ENCODE measurements around the gene CLDN19. TPM values are rescaled to one million over a fixed set of nuclear protein-coding genes. Genes with fewer than 3 reads are reported as not detected.

Gene CLDN19
- total and polyA plus RNA-seq, 9 of the 15 experiments (the other 6 are each of a cell fraction or from before 2014, with no cell fraction given): not detected

- TF ChIP-seq TRIM25 (IDR thresholded peaks at IDR 0.05; ENCODE audit: borderline replicate concordance) (no peak), ZNF121 (CRISPR knock-in tag; conservative IDR thresholded peaks at IDR 0.05) (no peak), MYBL2 (IDR thresholded peaks at IDR 0.05; ENCODE audit: low read depth) (no peak), MYBL2 (CRISPR knock-in tag; IDR thresholded peaks at IDR 0.05; ENCODE audit: borderline replicate concordance) (no peak), MGA (IDR thresholded peaks at IDR 0.05) (no peak), ESRRA (IDR thresholded peaks at IDR 0.05; ENCODE audit: borderline replicate concordance, low read depth) (no peak), USF2 (CRISPR knock-in tag; IDR thresholded peaks at IDR 0.05) (no peak)
These were observed 26.1 kb upstream of the CLDN19 start (continued) for GRCh38 chr1:42765832-42766740.
